Activated T-cell treated with anti-CD3 and anti-CD28 coated beads, Interleukin-2, amount 50 U/mL, for 72 hours (primary cell): Measurements from ENCODE around the gene PAPOLG. TPM values are rescaled to one million over a fixed set of nuclear protein-coding genes. Genes with fewer than 3 reads are reported as not detected.
"Not testable (repeated sequence)": the region's sequence is repeated elsewhere in the genome, so short reads cannot be mapped to it uniquely, and the experiment has no call there.

ENCODE experiments used
- ATAC-seq, 2 donors: fragments of 150-1000 bp; cut with Tn5 transposase; replicated peaks in 1 of 2; 2 replicates each; pipeline ENCODE4 v1.10.0; 2021; ENCODE audit warnings: moderate library complexity in 2 of 2, mild to moderate bottlenecking in 1 of 2
- DNase-seq, 2 donors: peaks; one replicate each; pipeline ENCODE4 v3.0.0; 2021 to 2022; ENCODE audit warnings: mixed read lengths in 1 of 2
- H3K27ac Mint-ChIP-seq: one replicate; pipeline ENCODE4 v1.8.0; 2022; ENCODE audit warnings: mild to moderate bottlenecking, moderate library complexity, mixed read lengths
- H3K27me3 Mint-ChIP-seq: one replicate; pipeline ENCODE4 v1.8.0; 2022; ENCODE audit warnings: low read depth, mixed read lengths
- H3K36me3 Mint-ChIP-seq, 2 donors: one replicate each; pipeline ENCODE4 v1.8.0; 2022; ENCODE audit warnings: mixed read lengths in 2 of 2, mild to moderate bottlenecking in 1 of 2; ENCODE audit not compliant: insufficient read depth in 2 of 2
- H3K4me1 Mint-ChIP-seq: one replicate; pipeline ENCODE4 v1.8.0; 2022; ENCODE audit warnings: low read depth, mixed read lengths
- H3K4me3 Mint-ChIP-seq, 2 donors: one replicate each; pipeline ENCODE4 v1.8.0; 2022; ENCODE audit warnings: mild to moderate bottlenecking in 2 of 2, mixed read lengths in 2 of 2, moderate library complexity in 2 of 2
- H3K9me3 Mint-ChIP-seq, 2 donors: one replicate each; pipeline ENCODE4 v1.8.0; 2022; ENCODE audit warnings: mixed read lengths in 2 of 2
- total RNA-seq, 2 donors: library from RNA; stranded (reverse); gene quantifications; one replicate each; pipeline ENCODE4 v1.2.3, GENCODE V29; 2022

The PAPOLG gene
- total RNA-seq, 2 donors from 2014 or later = 18.3 to 22.9 TPM

DNA sequence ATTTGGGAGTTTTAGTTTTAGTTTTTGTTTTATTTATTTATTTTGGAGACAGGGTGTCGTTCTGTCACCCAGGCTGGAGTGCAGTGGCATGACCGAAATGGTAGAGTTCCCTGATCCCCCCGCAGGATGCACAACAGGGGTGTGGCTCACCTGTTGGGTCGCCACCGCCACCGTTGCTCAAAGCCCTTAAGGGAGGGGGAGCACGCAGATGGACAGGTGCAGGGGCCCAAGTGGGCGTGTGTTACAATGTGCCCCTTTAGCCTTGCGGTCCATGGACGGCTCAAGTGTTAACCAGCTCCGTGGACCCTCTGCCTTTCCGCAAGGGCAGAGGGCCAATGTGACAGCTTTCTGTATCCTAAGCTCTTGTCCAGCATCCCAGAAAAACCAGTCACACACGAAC is 63.9 kb downstream of the PAPOLG start:
- no peak for DNase-seq
- Mint-ChIP-seq H3K27me3 (no peaks in the 10 kb centered on the region), H3K4me3 (peak overlapping the region; percentile 62 to 64), H3K36me3 (no peaks in the 10 kb centered on the region), H3K4me1 (peaks cover 58% of the 10 kb centered on the region), H3K27ac (peak overlapping the region; percentile 66), H3K9me3 (no peaks in the 10 kb centered on the region)
- ATAC-seq = no peak

DNA sequence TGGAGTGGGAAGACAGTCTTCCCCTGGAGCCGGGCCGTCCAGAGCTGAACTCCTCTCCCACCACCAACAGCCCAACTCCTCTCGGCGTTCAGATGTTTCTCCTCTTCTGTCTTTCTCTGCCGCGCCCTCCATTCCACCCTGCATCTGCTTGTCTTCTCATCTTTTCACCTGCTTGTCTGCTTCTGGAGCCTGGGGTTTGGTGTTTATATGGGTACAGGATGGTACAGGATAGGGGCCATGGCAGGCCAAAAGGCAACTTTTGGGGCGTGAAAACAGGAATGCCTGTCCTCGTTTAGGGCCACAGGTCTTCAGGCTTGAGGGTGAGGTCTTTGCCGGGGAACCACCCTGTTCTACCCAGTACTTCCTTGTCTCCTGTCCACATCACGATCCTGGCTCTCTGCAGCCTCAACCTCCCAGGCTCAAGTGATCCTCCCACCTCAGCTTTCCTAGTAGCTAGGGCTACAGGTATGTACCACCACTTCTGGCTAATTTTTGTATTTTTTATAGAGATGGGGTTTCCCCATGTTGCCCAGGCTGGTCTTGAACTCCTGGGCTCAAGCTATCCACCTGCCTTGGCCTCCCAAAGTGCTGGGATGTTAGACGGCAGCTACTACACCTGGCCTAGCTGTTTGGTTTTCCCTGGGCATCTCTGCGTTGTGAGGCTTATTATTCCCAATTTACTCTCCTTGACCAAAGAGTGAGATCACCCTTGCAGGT is 64.5 kb downstream of the PAPOLG start:
- peak overlapping the region; percentile 34 to 47 for H3K4me3 Mint-ChIP-seq
- no peak overlapping the region for H3K27ac Mint-ChIP-seq
- no peaks in the 10 kb centered on the region for H3K36me3 Mint-ChIP-seq
- no peaks in the 10 kb centered on the region for H3K27me3 Mint-ChIP-seq
- no peak for ATAC-seq
- H3K4me1 Mint-ChIP-seq = peaks cover 58% of the 10 kb centered on the region
- H3K9me3 Mint-ChIP-seq = no peaks in the 10 kb centered on the region
- no peak for DNase-seq

DNA sequence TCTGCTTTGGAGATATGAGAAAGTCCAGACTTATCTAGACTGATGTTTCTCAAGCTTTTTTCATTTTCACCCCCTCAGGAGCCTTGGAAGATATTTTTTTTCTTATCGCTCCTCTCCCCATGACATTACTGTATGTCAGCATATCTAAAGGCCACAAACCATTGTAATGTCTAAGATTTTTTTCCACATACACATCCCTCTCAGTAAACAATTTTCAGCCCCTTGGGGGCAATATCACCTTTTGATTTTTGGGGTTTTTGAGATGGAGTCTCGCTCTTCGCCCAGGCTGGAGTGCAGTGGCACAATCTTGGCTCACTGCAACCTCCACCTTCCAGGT is 65.0 kb downstream of the PAPOLG start:
- ATAC-seq (no peak), DNase-seq (no peak)
- Mint-ChIP-seq H3K9me3 (no peaks in the 10 kb centered on the region), H3K4me3 (peak overlapping the region; percentile 10 to 31), H3K36me3 (no peaks in the 10 kb centered on the region), H3K4me1 (peaks cover 62% of the 10 kb centered on the region), H3K27ac (no peak overlapping the region), H3K27me3 (no peaks in the 10 kb centered on the region)

DNA sequence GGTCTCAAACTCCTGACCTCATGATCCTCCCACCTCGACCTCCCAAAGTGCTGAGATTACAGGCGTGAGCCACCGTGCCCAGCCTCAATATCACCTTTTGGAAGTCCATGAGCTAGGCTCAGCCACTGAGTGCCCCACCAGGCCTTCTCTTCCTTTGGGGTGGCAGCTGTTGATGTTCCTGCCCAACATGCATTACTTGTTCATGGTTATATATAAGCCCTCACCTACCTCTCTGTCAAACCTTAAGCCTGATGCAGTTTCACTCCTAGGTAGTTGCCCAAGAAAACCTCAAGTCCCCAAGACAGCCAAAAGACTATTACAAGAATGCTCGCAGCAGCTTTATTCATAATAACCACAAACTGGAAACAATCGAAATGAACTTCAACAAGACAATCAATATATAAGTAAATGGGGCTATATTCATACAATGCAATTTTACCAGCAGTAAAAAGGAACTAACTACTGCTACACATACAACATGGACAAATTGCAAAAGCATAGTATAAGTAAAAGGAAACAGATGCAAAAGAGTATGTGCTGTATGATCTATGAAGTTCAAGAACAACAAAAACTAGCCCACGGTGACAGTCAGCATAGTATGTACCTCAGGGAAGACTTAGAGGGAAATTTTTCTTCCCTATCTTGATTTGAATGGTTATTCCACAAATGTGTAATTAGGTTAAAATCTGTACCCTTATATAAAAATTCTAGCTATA is 65.7 kb downstream of the PAPOLG start:
- Mint-ChIP-seq H3K4me3 (peak overlapping the region in 1 of 2 donors; percentile 31), H3K27ac (peak overlapping the region; percentile 30), H3K9me3 (no peaks in the 10 kb centered on the region), H3K36me3 (no peaks in the 10 kb centered on the region), H3K27me3 (no peaks in the 10 kb centered on the region), H3K4me1 (peaks cover 64% of the 10 kb centered on the region)
- no peak for DNase-seq
- no peak for ATAC-seq

DNA sequence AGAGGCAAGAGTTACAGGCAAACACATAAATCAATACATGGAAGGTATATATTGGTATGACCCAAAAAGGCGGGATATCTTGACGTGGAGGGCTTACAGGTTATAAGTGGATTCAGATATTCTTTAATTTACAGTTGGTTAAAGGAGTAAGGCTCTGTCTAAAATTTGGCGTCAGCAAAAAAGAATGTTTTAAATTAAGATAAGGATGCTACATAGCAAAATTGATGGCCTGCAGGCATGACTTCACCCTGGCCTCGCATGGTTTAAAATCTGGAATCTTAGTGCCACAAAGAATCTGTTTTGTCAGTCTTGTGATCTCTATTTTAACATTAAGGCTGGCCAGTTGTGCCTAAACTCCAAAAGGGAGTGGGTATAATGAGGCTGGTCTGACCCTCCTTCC is 66.9 kb downstream of the PAPOLG start:
- no peaks in the 10 kb centered on the region for H3K27me3 Mint-ChIP-seq
- no peak for DNase-seq
- ATAC-seq = no peak
- peaks cover 65% of the 10 kb centered on the region for H3K4me1 Mint-ChIP-seq
- H3K27ac Mint-ChIP-seq = no peak overlapping the region
- H3K36me3 Mint-ChIP-seq = no peaks in the 10 kb centered on the region
- no peak overlapping the region for H3K4me3 Mint-ChIP-seq
- no peaks in the 10 kb centered on the region for H3K9me3 Mint-ChIP-seq

DNA sequence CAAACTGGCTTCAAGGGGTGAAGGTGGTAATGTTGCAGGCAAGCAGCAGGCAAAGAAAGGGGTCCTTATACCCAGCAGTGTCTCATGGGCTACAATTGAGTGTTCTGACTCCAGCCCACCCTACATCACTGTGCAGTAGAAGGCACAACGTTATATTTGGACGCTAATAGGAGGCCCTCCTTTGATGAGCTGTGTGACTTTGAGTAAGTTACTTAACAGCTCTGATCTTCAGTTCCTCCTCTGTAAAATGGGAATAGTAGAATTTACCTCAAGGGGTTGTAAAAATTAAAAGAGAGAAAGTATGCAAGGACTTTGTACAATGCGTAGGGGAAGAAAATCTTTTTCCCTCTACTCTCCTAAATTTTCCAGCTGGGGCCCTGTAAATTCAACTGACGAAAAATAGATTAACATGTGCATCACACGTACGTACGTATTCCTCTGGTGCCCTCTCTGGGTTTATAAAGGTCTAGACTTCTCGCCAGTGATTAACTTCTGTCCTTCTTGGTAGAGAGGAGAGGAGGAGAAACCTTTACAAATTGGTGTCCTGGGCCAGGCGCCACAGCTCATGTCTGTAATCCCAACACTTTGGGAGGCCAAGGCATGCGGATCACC is 67.7 kb downstream of the PAPOLG start:
- no peaks in the 10 kb centered on the region for H3K36me3 Mint-ChIP-seq
- no peak for DNase-seq
- no peaks in the 10 kb centered on the region for H3K27me3 Mint-ChIP-seq
- H3K27ac Mint-ChIP-seq = no peak overlapping the region
- ATAC-seq = no peak
- H3K4me1 Mint-ChIP-seq = peaks cover 58% of the 10 kb centered on the region
- no peaks in the 10 kb centered on the region for H3K9me3 Mint-ChIP-seq
- no peak overlapping the region for H3K4me3 Mint-ChIP-seq

DNA sequence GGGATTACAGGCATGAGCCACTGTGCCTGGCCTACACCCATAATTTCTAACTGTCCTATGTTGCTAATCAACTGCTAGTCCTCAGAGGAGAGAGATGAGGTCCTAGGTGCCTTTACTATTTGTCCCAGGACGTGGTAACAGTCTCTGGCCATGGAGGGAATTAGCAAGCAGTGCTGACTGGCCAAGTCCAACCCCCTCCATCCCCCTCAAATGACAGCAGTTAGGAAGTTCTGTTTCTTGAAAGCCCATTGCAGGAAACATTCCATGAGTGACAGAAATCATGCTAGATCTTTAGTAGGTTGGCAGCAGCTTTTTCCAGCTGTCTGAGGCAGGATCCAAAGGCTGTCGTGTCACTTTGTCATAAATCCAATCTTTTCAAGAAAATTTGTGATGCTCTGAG is 69.6 kb downstream of the PAPOLG start:
- Mint-ChIP-seq H3K27me3 (no peaks in the 10 kb centered on the region), H3K9me3 (no peaks in the 10 kb centered on the region), H3K4me3 (no peak overlapping the region), H3K4me1 (peaks cover 43% of the 10 kb centered on the region), H3K27ac (no peak overlapping the region), H3K36me3 (no peaks in the 10 kb centered on the region)
- ATAC-seq (no peak), DNase-seq (no peak)

DNA sequence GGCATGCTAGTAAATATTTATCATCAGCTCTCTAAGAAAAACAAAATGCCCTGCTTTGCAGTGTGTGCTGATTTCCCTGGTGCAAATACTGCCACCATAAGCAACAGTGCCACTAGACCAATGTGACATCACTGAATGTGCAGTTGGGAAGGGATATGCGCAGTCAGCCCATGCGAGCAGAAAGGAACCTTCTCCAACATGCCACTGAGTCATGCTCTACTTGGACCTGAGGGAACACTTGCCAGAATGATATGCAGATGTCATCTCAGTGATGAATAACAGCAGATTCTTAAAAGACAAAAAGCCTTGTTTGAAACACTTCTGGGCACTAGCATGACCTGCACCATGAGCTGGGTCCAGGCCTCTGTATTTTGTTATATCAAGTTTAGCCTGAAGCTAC is 70.0 kb downstream of the PAPOLG start:
- ATAC-seq = peak in 1 of 2 donors; percentile 30
- Mint-ChIP-seq H3K36me3 (no peaks in the 10 kb centered on the region), H3K27me3 (no peaks in the 10 kb centered on the region), H3K4me3 (no peak overlapping the region), H3K9me3 (no peaks in the 10 kb centered on the region), H3K4me1 (peaks cover 43% of the 10 kb centered on the region), H3K27ac (no peak overlapping the region)
- DNase-seq = no peak

DNA sequence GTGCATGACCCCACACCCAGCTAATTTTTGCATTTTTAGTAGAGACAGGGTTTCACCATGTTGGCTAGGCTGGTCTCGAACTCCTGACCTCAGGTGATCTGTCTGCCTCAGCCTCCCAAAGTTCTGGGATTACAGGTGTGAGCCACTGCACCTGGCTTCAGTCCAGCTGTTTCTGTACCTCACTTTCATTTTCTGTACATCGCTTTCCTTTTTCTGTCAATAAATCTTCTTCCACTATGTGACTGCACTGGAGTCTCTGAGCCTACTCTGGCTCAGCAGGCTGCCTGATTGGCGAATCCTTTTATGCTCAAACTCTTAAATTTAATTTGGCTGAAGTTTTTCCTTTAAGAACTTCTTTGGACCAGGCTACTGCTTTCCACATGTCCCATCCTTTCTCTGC is 70.8 kb downstream of the PAPOLG start:
- H3K36me3 Mint-ChIP-seq, H3K27ac Mint-ChIP-seq, H3K27me3 Mint-ChIP-seq, H3K9me3 Mint-ChIP-seq, H3K4me3 Mint-ChIP-seq, ATAC-seq, DNase-seq: not testable (repeated sequence)
- H3K4me1 Mint-ChIP-seq = peaks cover 36% of the 10 kb centered on the region

DNA sequence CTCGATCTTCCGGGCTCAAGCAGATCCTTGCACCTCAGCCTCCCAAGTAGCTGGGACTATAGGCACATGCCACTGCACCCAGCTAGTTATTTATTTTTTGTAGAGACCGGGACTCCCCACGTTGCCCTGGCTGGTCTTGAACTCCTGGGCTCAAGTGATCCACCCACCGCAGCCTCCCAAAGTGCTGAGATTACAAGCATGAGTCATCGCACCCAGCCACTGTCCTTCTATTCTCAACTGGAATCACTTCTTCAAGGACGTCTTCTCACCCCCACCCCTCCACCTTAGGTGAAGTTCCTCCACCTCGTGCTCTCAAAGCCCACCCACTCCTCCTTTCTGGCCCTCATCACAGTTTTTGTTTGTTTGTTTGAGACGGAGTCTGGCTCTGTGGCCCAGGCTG is 71.3 kb downstream of the PAPOLG start:
- Mint-ChIP-seq H3K27me3 (no peaks in the 10 kb centered on the region), H3K36me3 (no peaks in the 10 kb centered on the region), H3K9me3 (no peaks in the 10 kb centered on the region), H3K27ac (no peak overlapping the region), H3K4me1 (peaks cover 34% of the 10 kb centered on the region), H3K4me3 (no peak overlapping the region)
- DNase-seq = no peak
- ATAC-seq = no peak

DNA sequence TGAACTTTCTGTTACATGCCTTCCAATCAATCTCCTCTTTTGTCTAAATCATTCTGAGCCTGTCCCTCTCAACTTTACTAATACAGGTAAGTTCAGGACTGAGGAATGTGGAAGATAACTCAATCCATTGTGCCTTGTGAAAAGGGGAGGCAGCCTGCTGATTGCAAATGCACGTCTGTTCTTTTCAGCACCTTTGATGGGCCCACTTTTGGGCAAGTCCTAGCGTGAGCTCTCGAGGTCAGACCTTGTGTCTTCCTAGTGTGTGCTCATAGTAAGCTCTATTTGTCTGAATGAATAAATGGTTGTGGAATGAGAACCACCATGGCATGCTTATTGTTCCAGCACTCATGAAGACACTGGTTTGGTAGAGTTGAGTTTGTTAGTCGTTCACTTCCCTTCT is 74.9 kb downstream of the PAPOLG start:
- Mint-ChIP-seq H3K27ac (no peak overlapping the region), H3K36me3 (peaks cover 0 to 4% of the 10 kb centered on the region in 2 donors), H3K9me3 (peaks cover 0 to 3% of the 10 kb centered on the region in 2 donors), H3K4me3 (no peak overlapping the region), H3K4me1 (peaks cover 56% of the 10 kb centered on the region), H3K27me3 (no peaks in the 10 kb centered on the region)
- no peak for DNase-seq
- no peak for ATAC-seq

DNA sequence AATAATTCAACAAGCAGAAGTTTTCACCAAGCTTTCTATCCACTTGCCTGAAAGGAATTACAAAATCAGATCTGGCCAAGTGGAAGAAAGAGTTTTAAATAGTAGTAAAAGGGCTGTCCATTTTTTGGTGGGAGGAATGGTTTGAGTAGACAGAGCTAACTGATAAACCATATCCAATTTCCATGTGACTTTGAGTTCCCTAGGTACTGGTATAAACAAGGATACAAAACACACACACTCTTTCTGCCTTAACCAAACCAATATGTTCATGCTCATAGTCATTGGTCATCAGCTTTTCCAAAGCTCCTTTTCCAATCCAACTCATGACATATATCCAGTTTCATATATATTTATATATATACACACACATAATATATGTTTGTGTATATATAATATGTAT is 75.9 kb downstream of the PAPOLG start:
- H3K9me3 Mint-ChIP-seq = peaks cover 0 to 3% of the 10 kb centered on the region in 2 donors
- ATAC-seq = no peak
- H3K27ac Mint-ChIP-seq = no peak overlapping the region
- no peak for DNase-seq
- peaks cover 0 to 4% of the 10 kb centered on the region in 2 donors for H3K36me3 Mint-ChIP-seq
- H3K4me3 Mint-ChIP-seq = no peak overlapping the region
- peaks cover 47% of the 10 kb centered on the region for H3K4me1 Mint-ChIP-seq
- no peaks in the 10 kb centered on the region for H3K27me3 Mint-ChIP-seq

DNA sequence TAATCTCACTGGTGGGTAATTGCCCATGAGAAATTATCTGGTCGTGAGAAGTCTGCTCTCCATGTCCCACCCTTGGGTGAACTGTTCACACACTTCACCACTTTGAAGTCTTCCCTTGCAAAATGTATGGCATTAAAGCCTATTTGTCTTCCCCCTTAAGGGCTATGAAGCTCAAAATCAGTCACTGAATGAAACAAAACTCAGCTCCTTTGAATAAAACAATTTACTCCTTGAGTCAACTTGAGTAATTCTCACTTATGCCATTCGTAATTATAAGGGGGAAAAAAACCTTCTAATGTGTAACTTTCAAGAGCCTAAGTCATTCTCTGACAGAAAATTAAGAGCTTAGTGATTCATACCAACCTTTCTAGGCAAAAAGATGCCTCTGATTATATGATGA is 76.6 kb downstream of the PAPOLG start:
- H3K27ac Mint-ChIP-seq = peak overlapping the region; percentile 18

More for the DNA sequence above, 76.6 kb downstream of the PAPOLG start:
- peak overlapping the region; percentile 37 to 60 for H3K4me3 Mint-ChIP-seq
- peak; percentile 67 to 86 for ATAC-seq
- H3K9me3 Mint-ChIP-seq = peaks cover 0 to 3% of the 10 kb centered on the region in 2 donors
- peaks cover 0 to 4% of the 10 kb centered on the region in 2 donors for H3K36me3 Mint-ChIP-seq
- H3K4me1 Mint-ChIP-seq = peaks cover 40% of the 10 kb centered on the region
- H3K27me3 Mint-ChIP-seq = no peaks in the 10 kb centered on the region
- no peak for DNase-seq
